OCI-LY1 (cell line): ENCODE measurements around the gene FEZ2.

Experiments
- H2AFZ ChIP-seq: fragments of 200-600 bp; sonication (generic), shearing (Covaris generic); 2 replicates; pipeline ENCODE4 v1.6.0; 2014; ENCODE audit warnings: antibody characterized with exemption, mild to moderate bottlenecking, low read length
- H3F3A ChIP-seq: fragments of 200-600 bp; sonication (generic), shearing (Covaris generic); 2 replicates; pipeline ENCODE4 v1.6.0; 2014; ENCODE audit warnings: mild to moderate bottlenecking, antibody characterized with exemption, low read length, moderate library complexity; ENCODE audit not compliant: insufficient read depth
- H3K27ac ChIP-seq: fragments of 200-600 bp; sonication (generic); 2 replicates; pipeline ENCODE4 v1.5.1; 2014; ENCODE audit warnings: low read length, mixed run types, mild to moderate bottlenecking, low read depth; ENCODE audit not compliant: poor library complexity, severe bottlenecking
- H3K27me3 ChIP-seq: fragments of 200-600 bp; sonication (generic); 2 replicates; pipeline ENCODE4 v1.6.0; 2014; ENCODE audit warnings: antibody characterized with exemption, mild to moderate bottlenecking, low read length, moderate library complexity; ENCODE audit not compliant: insufficient read depth
- H3K36me3 ChIP-seq: fragments of 200-600 bp; sonication (generic); 2 replicates; pipeline ENCODE4 v1.6.1; 2014; ENCODE audit warnings: mild to moderate bottlenecking, antibody characterized with exemption, low read length, moderate library complexity, mixed read lengths; ENCODE audit not compliant: insufficient read depth
- H3K4me1 ChIP-seq: fragments of 200-600 bp; sonication (generic); 2 replicates; pipeline ENCODE4 v1.5.1; 2014; ENCODE audit warnings: mild to moderate bottlenecking, low read length, moderate library complexity; ENCODE audit not compliant: insufficient read depth, severe bottlenecking
- H3K4me2 ChIP-seq: fragments of 200-600 bp; sonication (generic), shearing (Covaris generic); 2 replicates; pipeline ENCODE4 v1.6.1; 2014; ENCODE audit warnings: low read length
- H3K4me3 ChIP-seq: fragments of 200-600 bp; sonication (generic); 2 replicates; pipeline ENCODE4 v1.5.1; 2014; ENCODE audit warnings: low read length, low read depth, mild to moderate bottlenecking, mixed read lengths; ENCODE audit not compliant: poor library complexity, severe bottlenecking
- H3K79me2 ChIP-seq: fragments of 200-600 bp; shearing (Covaris generic); 2 replicates; pipeline ENCODE4 v1.6.1; 2016; ENCODE audit warnings: mixed run types, low read length, mixed read lengths; ENCODE audit not compliant: insufficient read depth
- H3K9ac ChIP-seq: fragments of 200-600 bp; sonication (generic), shearing (Covaris generic); 2 replicates; pipeline ENCODE4 v1.6.1; 2014; ENCODE audit warnings: mild to moderate bottlenecking, low read length, mixed read lengths
- H3K9me2 ChIP-seq: fragments of 200-600 bp; sonication (generic), shearing (Covaris generic); 2 replicates; pipeline ENCODE4 v1.6.1; 2014; ENCODE audit warnings: low read depth, mild to moderate bottlenecking, low read length, mixed read lengths
- H3K9me3 ChIP-seq: fragments of 200-600 bp; shearing (Covaris generic); 2 replicates; pipeline ENCODE4 v1.6.1; 2014; ENCODE audit warnings: low read length, mixed read lengths
- H4K20me1 ChIP-seq: fragments of 200-600 bp; sonication (generic), shearing (Covaris generic); 2 replicates; pipeline ENCODE4 v1.6.0; 2016; ENCODE audit warnings: mild to moderate bottlenecking, low read length; ENCODE audit not compliant: insufficient read depth
- EZH2 ChIP-seq: fragments of 200-600 bp; sonication (generic), shearing (Covaris generic); IDR thresholded peaks from 2 replicates; pipeline ENCODE4 v1.8.0; 2017; ENCODE audit warnings: borderline replicate concordance, mixed run types, mild to moderate bottlenecking, antibody characterized with exemption, low read length, moderate library complexity, mixed read lengths
- TF ChIP-seq, protein P1 (sequence below): fragments of 200-600 bp; sonication (generic), shearing (Covaris generic); IDR thresholded peaks from 2 replicates; pipeline ENCODE4 v1.5.1; 2017; ENCODE audit warnings: mild to moderate bottlenecking, antibody characterized with exemption, low read length, moderate library complexity, mixed read lengths

Gene FEZ2

DNA sequence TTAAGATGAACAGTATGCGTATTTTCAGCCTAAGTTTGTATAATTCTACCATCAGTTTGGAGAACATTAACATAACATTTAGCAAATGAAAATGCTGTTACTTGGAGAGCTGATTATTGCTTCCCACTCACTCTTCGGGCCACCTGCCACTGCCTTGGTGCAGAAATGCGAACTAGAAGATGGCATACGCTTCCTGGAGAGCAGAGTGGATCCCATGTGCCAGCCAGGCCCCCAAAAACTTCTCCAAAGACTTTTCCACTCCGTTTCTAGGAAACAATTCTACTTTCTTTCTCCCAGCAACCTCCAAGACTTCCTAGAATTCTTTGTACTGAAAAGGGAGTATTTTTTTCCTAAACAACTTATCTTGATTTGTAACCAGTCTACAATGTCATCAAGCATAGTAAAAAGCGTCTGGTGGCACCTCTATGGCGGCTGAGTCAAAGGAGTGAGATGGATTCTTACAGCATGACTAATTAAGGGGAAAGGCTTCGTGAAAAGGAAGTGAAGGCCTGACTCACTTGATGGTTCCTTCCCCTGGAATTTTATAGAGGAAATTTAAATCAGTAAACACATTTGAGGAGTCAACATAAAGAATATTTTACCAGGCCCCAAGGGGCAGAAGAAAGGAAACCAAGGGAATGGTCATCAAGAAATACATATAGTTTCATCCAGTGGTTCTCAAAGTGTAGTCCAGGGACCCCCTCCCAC, 36.6 kb downstream of the FEZ2 start:
- H3F3A ChIP-seq = no peaks in the 10 kb centered on the region
- no peak overlapping the region for H3K9ac ChIP-seq
- H2AFZ ChIP-seq = no peak overlapping the region
- H3K79me2 ChIP-seq = no peaks in the 10 kb centered on the region
- H3K27ac ChIP-seq = no peak overlapping the region
- TF ChIP-seq EZH2 = no peak
- TF ChIP-seq, protein P1, sequence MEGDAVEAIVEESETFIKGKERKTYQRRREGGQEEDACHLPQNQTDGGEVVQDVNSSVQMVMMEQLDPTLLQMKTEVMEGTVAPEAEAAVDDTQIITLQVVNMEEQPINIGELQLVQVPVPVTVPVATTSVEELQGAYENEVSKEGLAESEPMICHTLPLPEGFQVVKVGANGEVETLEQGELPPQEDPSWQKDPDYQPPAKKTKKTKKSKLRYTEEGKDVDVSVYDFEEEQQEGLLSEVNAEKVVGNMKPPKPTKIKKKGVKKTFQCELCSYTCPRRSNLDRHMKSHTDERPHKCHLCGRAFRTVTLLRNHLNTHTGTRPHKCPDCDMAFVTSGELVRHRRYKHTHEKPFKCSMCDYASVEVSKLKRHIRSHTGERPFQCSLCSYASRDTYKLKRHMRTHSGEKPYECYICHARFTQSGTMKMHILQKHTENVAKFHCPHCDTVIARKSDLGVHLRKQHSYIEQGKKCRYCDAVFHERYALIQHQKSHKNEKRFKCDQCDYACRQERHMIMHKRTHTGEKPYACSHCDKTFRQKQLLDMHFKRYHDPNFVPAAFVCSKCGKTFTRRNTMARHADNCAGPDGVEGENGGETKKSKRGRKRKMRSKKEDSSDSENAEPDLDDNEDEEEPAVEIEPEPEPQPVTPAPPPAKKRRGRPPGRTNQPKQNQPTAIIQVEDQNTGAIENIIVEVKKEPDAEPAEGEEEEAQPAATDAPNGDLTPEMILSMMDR = no peak
- no peak overlapping the region for H3K4me2 ChIP-seq
- peaks cover 16% of the 10 kb centered on the region; the same call in 1 of the 2 replicates for H3K36me3 ChIP-seq
- H3K4me3 ChIP-seq = no peak overlapping the region
- no peaks in the 10 kb centered on the region for H3K27me3 ChIP-seq
- H3K9me2 ChIP-seq = no peaks in the 10 kb centered on the region
- H3K9me3 ChIP-seq = no peaks in the 10 kb centered on the region
- H3K4me1 ChIP-seq = no peaks in the 10 kb centered on the region
- no peaks in the 10 kb centered on the region for H4K20me1 ChIP-seq

GRCh38 chr2:36560726-36561125, 37.2 kb downstream of the FEZ2 start:
- no peak overlapping the region for H3K4me2 ChIP-seq
- H3K27me3 ChIP-seq = no peaks in the 10 kb centered on the region
- H3K27ac ChIP-seq = no peak overlapping the region
- H3K4me1 ChIP-seq = no peaks in the 10 kb centered on the region
- no peaks in the 10 kb centered on the region for H3K9me3 ChIP-seq
- no peaks in the 10 kb centered on the region for H3F3A ChIP-seq
- H2AFZ ChIP-seq = no peak overlapping the region
- no peak overlapping the region for H3K4me3 ChIP-seq
- H3K79me2 ChIP-seq = no peaks in the 10 kb centered on the region
- TF ChIP-seq, protein P1 = no peak
- no peak for TF ChIP-seq EZH2
- H3K9ac ChIP-seq = no peak overlapping the region
- H3K9me2 ChIP-seq = no peaks in the 10 kb centered on the region
- peaks cover 11% of the 10 kb centered on the region; the same call in 1 of the 2 replicates for H3K36me3 ChIP-seq
- no peaks in the 10 kb centered on the region for H4K20me1 ChIP-seq

DNA sequence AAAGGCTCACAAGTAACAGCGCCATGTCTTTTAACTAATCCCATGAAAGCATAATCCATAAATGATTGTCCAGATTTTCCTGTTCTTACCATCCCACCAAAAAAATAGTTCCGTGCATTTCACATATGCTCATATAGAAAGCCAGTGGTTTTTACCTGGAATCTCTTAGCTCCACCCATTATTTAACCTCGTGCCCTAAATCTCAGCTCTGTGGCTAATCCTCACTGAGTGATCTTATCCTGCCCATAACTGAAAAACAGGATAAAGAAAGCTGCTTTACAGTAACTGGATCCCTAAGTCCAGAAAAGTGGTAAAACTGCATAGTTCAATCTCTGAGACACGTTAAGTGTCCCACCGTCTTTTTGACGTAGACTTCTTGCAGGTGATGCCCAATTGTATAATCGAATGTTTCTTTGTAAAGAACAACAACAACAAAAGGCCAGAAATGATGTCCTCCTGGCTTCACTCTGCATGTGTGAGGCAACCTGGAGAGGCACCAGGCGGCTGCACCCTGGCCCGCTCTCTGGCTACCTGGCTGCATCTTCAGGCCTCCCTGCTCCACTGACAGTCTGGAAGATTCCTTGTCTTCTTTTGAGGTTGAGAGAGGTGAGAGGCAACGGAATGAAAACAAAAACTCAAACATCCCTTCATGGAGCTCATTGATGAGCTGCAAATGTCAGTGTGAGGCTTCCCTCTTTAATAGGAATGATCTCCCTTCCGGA, 38.6 kb downstream of the FEZ2 start:
- Histone ChIP-seq H3K79me2 (no peaks in the 10 kb centered on the region), H3F3A (no peaks in the 10 kb centered on the region), H3K9me3 (no peaks in the 10 kb centered on the region), H2AFZ (no peak overlapping the region), H3K27me3 (no peaks in the 10 kb centered on the region), H3K4me2 (no peak overlapping the region), H3K4me1 (no peaks in the 10 kb centered on the region), H4K20me1 (no peaks in the 10 kb centered on the region), H3K27ac (no peak overlapping the region), H3K9me2 (no peaks in the 10 kb centered on the region), H3K4me3 (no peak overlapping the region), H3K36me3 (peaks cover 16% of the 10 kb centered on the region; the same call in 1 of the 2 replicates), H3K9ac (no peak overlapping the region)
- TF ChIP-seq, protein P1 = no peak
- no peak for TF ChIP-seq EZH2
